ENCODE data around the gene NLRP1. TPM values are rescaled to one million over a fixed set of nuclear protein-coding genes. Genes with fewer than 3 reads are reported as not detected.

Gene NLRP1
- total RNA-seq, 4 donors from 2014 or later = 13.8 to 78.3 (median 47.0) TPM

DNA sequence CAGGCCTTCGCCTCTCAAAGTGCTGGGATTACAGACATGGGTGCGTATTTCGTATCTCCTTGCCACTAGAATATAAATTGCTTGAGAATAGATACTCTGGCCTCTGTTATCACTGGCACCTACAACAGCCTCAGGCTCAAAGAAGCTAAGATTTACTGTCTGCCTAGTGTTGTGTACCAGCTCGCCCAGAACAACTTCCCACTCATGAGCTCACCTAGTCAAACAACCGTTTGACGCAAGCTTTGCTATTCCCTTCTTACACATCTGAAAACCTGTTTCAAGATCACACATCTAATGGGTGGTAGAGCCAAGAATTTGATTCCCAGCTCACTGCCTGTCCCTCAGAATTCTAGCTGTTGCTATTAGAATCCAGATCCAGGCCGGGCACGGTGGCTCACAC, 73.5 kb downstream of the NLRP1 start:
- H3K27me3 ChIP-seq = no peaks in the 10 kb centered on the region
- intact Hi-C loops (cut with DNase I; ENCODE audit: low total_unique reads) = no loop called here
- H3K36me3 ChIP-seq = no peaks in the 10 kb centered on the region
- peak overlapping the region in 1 of 2 donors; percentile 68 for H3K27ac ChIP-seq
- H3K9me3 ChIP-seq = no peaks in the 10 kb centered on the region
- no peak for TF ChIP-seq POLR2A (IDR thresholded peaks at IDR 0.05)
- TF ChIP-seq, protein P1, sequence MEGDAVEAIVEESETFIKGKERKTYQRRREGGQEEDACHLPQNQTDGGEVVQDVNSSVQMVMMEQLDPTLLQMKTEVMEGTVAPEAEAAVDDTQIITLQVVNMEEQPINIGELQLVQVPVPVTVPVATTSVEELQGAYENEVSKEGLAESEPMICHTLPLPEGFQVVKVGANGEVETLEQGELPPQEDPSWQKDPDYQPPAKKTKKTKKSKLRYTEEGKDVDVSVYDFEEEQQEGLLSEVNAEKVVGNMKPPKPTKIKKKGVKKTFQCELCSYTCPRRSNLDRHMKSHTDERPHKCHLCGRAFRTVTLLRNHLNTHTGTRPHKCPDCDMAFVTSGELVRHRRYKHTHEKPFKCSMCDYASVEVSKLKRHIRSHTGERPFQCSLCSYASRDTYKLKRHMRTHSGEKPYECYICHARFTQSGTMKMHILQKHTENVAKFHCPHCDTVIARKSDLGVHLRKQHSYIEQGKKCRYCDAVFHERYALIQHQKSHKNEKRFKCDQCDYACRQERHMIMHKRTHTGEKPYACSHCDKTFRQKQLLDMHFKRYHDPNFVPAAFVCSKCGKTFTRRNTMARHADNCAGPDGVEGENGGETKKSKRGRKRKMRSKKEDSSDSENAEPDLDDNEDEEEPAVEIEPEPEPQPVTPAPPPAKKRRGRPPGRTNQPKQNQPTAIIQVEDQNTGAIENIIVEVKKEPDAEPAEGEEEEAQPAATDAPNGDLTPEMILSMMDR (IDR thresholded peaks at IDR 0.05) = no peak
- H3K4me1 ChIP-seq = no peaks in the 10 kb centered on the region
- DNase-seq = no peak
- no peak overlapping the region for H3K4me3 ChIP-seq

- no peak for DNase-seq
- Histone ChIP-seq H3K27me3 (no peaks in the 10 kb centered on the region), H3K4me1 (no peaks in the 10 kb centered on the region), H3K9me3 (no peaks in the 10 kb centered on the region), H3K36me3 (no peaks in the 10 kb centered on the region), H3K4me3 (no peak overlapping the region), H3K27ac (no peak overlapping the region)
- TF ChIP-seq POLR2A (IDR thresholded peaks at IDR 0.05) = no peak
- TF ChIP-seq, protein P1 (IDR thresholded peaks at IDR 0.05) = no peak
- intact Hi-C loops (cut with DNase I; ENCODE audit: low total_unique reads) = no loop called here
These were observed 74.8 kb downstream of the NLRP1 start for GRCh38 chr17:5509482-5509881.

GRCh38 chr17:5508810-5509209, 75.5 kb downstream of the NLRP1 start:
- Histone ChIP-seq H3K36me3 (no peaks in the 10 kb centered on the region), H3K27me3 (no peaks in the 10 kb centered on the region), H3K4me3 (no peak overlapping the region), H3K9me3 (no peaks in the 10 kb centered on the region), H3K27ac (no peak overlapping the region), H3K4me1 (no peaks in the 10 kb centered on the region)
- no peak for DNase-seq
- TF ChIP-seq, protein P1 (IDR thresholded peaks at IDR 0.05) = no peak
- TF ChIP-seq POLR2A (IDR thresholded peaks at IDR 0.05) = no peak
- intact Hi-C loops (cut with DNase I; ENCODE audit: low total_unique reads) = no loop called here

GRCh38 chr17:5506307-5506706, 78.0 kb downstream of the NLRP1 start:
- H3K36me3 ChIP-seq = no peaks in the 10 kb centered on the region

DNA sequence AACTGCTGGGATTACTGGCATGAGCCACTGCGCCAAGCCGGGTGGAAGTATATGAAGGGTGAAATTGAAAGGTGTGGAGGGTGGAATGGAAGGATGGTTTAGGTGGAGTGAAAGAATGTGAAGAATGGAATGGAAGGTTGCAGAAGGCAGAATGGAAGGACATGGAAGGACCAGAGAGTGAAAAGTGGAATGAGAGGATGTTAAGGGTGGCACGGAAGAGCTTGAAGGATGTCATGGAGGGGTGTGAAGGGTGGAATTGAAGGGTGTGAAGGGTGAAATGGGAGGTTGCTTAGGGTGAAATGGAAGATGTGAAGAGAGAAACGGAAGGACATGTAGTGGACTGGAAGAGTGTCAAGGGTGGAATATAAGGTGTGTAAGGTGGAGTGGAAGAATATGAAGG, 81.8 kb downstream of the NLRP1 start:
- H3K4me1 ChIP-seq = peaks cover 0 to 7% of the 10 kb centered on the region in 2 donors
- intact Hi-C loops (cut with DNase I; ENCODE audit: low total_unique reads) = no loop called here
- H3K36me3 ChIP-seq = no peaks in the 10 kb centered on the region
- no peaks in the 10 kb centered on the region for H3K27me3 ChIP-seq
- TF ChIP-seq, protein P1 (IDR thresholded peaks at IDR 0.05) = no peak
- no peak for TF ChIP-seq POLR2A (IDR thresholded peaks at IDR 0.05)
- no peak for DNase-seq
- no peak overlapping the region for H3K4me3 ChIP-seq
- no peak overlapping the region for H3K27ac ChIP-seq
- no peaks in the 10 kb centered on the region for H3K9me3 ChIP-seq

More at GRCh38 chr17:5506307-5506706, 78.0 kb downstream of the NLRP1 start:
- DNase-seq = no peak
- Histone ChIP-seq H3K9me3 (no peaks in the 10 kb centered on the region), H3K4me3 (no peak overlapping the region), H3K27ac (no peak overlapping the region), H3K4me1 (no peaks in the 10 kb centered on the region), H3K27me3 (no peaks in the 10 kb centered on the region)
- intact Hi-C loops (cut with DNase I; ENCODE audit: low total_unique reads) = no loop called here
- TF ChIP-seq POLR2A (IDR thresholded peaks at IDR 0.05) = no peak
- TF ChIP-seq, protein P1 (IDR thresholded peaks at IDR 0.05) = no peak

Data from uterus (tissue), 4 donors.